GM12878 (cell line): ENCODE results near the gene KYAT1. TPM values are rescaled to one million over a fixed set of nuclear protein-coding genes. Genes with fewer than 3 reads are reported as not detected.

Experiments used
- ATF2 ChIP-seq: IDR thresholded peaks from 2 replicates; pipeline ENCODE4 v1.6.1; 2012; ENCODE audit warnings: low read length, inconsistent platforms
- BACH1 ChIP-seq: fragments of 450-650 bp; IDR thresholded peaks from 2 replicates; pipeline ENCODE4 v1.6.1; 2017; ENCODE audit warnings: mild to moderate bottlenecking, borderline replicate concordance
- BCL11A ChIP-seq: IDR thresholded peaks from 2 replicates; pipeline ENCODE4 v1.6.1; 2011; ENCODE audit warnings: low read depth, low read length
- CHD1 ChIP-seq: IDR thresholded peaks from 2 replicates; pipeline ENCODE4 v1.6.1; 2012; ENCODE audit warnings: low read depth, low read length, improper control_type of control experiment
- CTCF ChIP-seq, 3 experiments: IDR thresholded peaks in 2 of 3; conservative IDR thresholded peaks in 1 of 3; 2 replicates each; pipeline ENCODE4 v1.5.1; 2011; ENCODE audit warnings: low read depth in 3 of 3, low read length in 3 of 3, mild to moderate bottlenecking in 3 of 3, control low read depth in 2 of 3, moderate library complexity in 2 of 3, inconsistent platforms in 1 of 3, mixed read lengths in 1 of 3; ENCODE audit not compliant: control insufficient read depth in 2 of 3, insufficient read depth in 1 of 3; ENCODE audit errors: extremely low read depth in 1 of 3
- EED ChIP-seq: sonication (generic); IDR thresholded peaks from 2 replicates; pipeline ENCODE4 v1.6.1; 2016; ENCODE audit warnings: antibody characterized with exemption, low read depth
- ESRRA ChIP-seq: IDR thresholded peaks from 2 replicates; pipeline ENCODE4 v1.6.1; 2012; ENCODE audit warnings: mild to moderate bottlenecking, low read length, improper control_type of control experiment
- HDAC2 ChIP-seq: fragments of 200-600 bp; sonication (generic); IDR thresholded peaks from 2 replicates; pipeline ENCODE4 v1.6.1; 2017
- LARP7 ChIP-seq: fragments of 450-650 bp; IDR thresholded peaks from 2 replicates; pipeline ENCODE4 v1.6.1; 2017; ENCODE audit warnings: mild to moderate bottlenecking
- MEF2B ChIP-seq: fragments of 450-650 bp; IDR thresholded peaks from 2 replicates; pipeline ENCODE4 v1.6.1; 2018; ENCODE audit warnings: mild to moderate bottlenecking, moderate library complexity; ENCODE audit not compliant: partially characterized antibody, poor library complexity, severe bottlenecking
- MYC ChIP-seq: IDR thresholded peaks from 2 replicates; pipeline ENCODE4 v1.6.1; 2011; ENCODE audit warnings: mild to moderate bottlenecking, low read length, moderate library complexity, inconsistent platforms; ENCODE audit not compliant: insufficient read depth, insufficient replicate concordance, insufficient read length, severe bottlenecking
- NFIC ChIP-seq: IDR thresholded peaks from 2 replicates; pipeline ENCODE4 v1.6.1; 2012; ENCODE audit warnings: low read depth, mild to moderate bottlenecking, inconsistent platforms, low read length, moderate library complexity
- NFYA ChIP-seq: IDR thresholded peaks from 2 replicates; pipeline ENCODE4 v1.6.1; 2011; ENCODE audit warnings: low read depth, mild to moderate bottlenecking, low read length, improper control_type of control experiment, borderline replicate concordance
- NR2F1 ChIP-seq: fragments of 450-650 bp; conservative IDR thresholded peaks from 2 replicates; pipeline ENCODE4 v1.6.1; 2017; ENCODE audit warnings: mild to moderate bottlenecking
- PBX3 ChIP-seq: IDR thresholded peaks from 2 replicates; pipeline ENCODE4 v1.6.1; 2011; ENCODE audit warnings: mild to moderate bottlenecking, low read depth, low read length, moderate library complexity; ENCODE audit not compliant: insufficient replicate concordance
- RAD51 ChIP-seq: fragments of 450-650 bp; IDR thresholded peaks from 2 replicates; pipeline ENCODE4 v1.6.1; 2016; ENCODE audit warnings: moderate library complexity, mild to moderate bottlenecking, inconsistent platforms
- RBBP5 ChIP-seq: fragments of 200-600 bp; sonication (generic); conservative IDR thresholded peaks from 2 replicates; pipeline ENCODE4 v1.6.1; 2016
- SMAD1 ChIP-seq: fragments of 450-650 bp; IDR thresholded peaks from 2 replicates; pipeline ENCODE4 v1.6.1; 2018; ENCODE audit warnings: mild to moderate bottlenecking, low read depth; ENCODE audit not compliant: partially characterized antibody
- SMAD5 ChIP-seq: IDR thresholded peaks from 2 replicates; pipeline ENCODE4 v1.6.1; 2016; ENCODE audit warnings: antibody characterized with exemption, low read depth
- SRF ChIP-seq, 2 experiments: IDR thresholded peaks; 2 replicates each; pipeline ENCODE4 v1.6.1; 2011; ENCODE audit warnings: low read depth in 2 of 2, low read length in 2 of 2, mild to moderate bottlenecking in 1 of 2, moderate library complexity in 1 of 2
- STAT3 ChIP-seq: IDR thresholded peaks from 2 replicates; pipeline ENCODE4 v1.6.1; 2011; ENCODE audit warnings: low read depth, low read length, improper control_type of control experiment
- YY1 ChIP-seq: IDR thresholded peaks from 2 replicates; pipeline ENCODE4 v1.6.1; 2011; ENCODE audit warnings: low read depth, mild to moderate bottlenecking, low read length
- ZBTB11 ChIP-seq: fragments of 450-650 bp; formaldehyde crosslinking; IDR thresholded peaks from 2 replicates; pipeline ENCODE4 v1.5.0; 2022; ENCODE audit warnings: mild to moderate bottlenecking, missing genetic modification characterization
- polyA plus RNA-seq, 11 experiments: library from polyadenylated mRNA; depleted of rRNA in 4 of 11; unstranded in 6 of 11; stranded (reverse) in 5 of 11; fragments of >200 nt; fragmentation: Nextera tagmentation in 4 of 11; fragmentation: Illumina TruSeq in 1 of 11; extraction: Ambion mirVana in 4 of 11; extraction: Trizol in 1 of 11; gene quantifications; 1 replicate in 1 of 11; 2 replicates in 10 of 11; pipeline versions ENCODE4 v1.2.1 to v1.2.3, GENCODE V29; 2011 to 2016; ENCODE audit warnings: inconsistent platforms in 2 of 11, missing spikeins in 2 of 11, low read depth in 1 of 11
- total RNA-seq, 4 experiments: library from RNA; depleted of rRNA in 3 of 4; stranded (reverse); fragments of >200 nt in 3 of 4; fragmentation: Illumina TruSeq in 1 of 4; extraction: Trizol in 1 of 4; gene quantifications; 2 replicates each; pipeline versions ENCODE4 v1.2.1 to v1.2.3, GENCODE V29; 2013 to 2021

KYAT1 gene
- total and polyA plus RNA-seq, 10 of the 15 experiments (the other 5 are each of a cell fraction or from before 2014, with no cell fraction given): 5.8 to 15.7 (median 11.4) TPM

- TF ChIP-seq MYC: no peak
- TF ChIP-seq NR2F1: peak; percentile 53
- TF ChIP-seq BCL11A: no peak
- no peak for TF ChIP-seq HDAC2
- peak; percentile 100 for TF ChIP-seq LARP7
- no peak for TF ChIP-seq STAT3
- TF ChIP-seq YY1: peak; percentile 99
- no peak for TF ChIP-seq CHD1
- TF ChIP-seq EED: no peak
- no peak for TF ChIP-seq ATF2
- TF ChIP-seq SRF (IDR thresholded peaks at IDR 0.05; ENCODE audit: low read depth in 2 of 2, low read length in 2 of 2): peak in 1 of 2 experiments; percentile 83; a peak in 2 of 4 replicates
- no peak for TF ChIP-seq PBX3
- no peak for TF ChIP-seq NFYA
- no peak for TF ChIP-seq RBBP5
- no peak for TF ChIP-seq RAD51
- no peak for TF ChIP-seq SMAD5
- TF ChIP-seq SMAD1: no peak
- TF ChIP-seq NFIC: no peak
- TF ChIP-seq ESRRA: no peak
- peak; percentile 61; the same call in 1 of the 2 replicates for TF ChIP-seq BACH1
- TF ChIP-seq CTCF (IDR thresholded peaks at IDR 0.05 in 2 of 3, conservative IDR thresholded peaks at IDR 0.05 in 1 of 3; ENCODE audit: control insufficient read depth in 2 of 3, extremely low read depth in 1 of 3, insufficient read depth in 1 of 3, low read depth in 3 of 3, low read length in 3 of 3): no peak; a peak in 1 of 6 replicates
- TF ChIP-seq ZBTB11 (CRISPR knock-in tag): peak; percentile 87
- TF ChIP-seq MEF2B: peak; percentile 50
Measured at GRCh38 chr9:128881884-128882676, at the start of gene KYAT1, which contains the start of gene LRRC8A (continued).
